Inflammatory macrophage (primary cell): ENCODE measurements around the gene DUSP28.
"Not testable (repeated sequence)": the region's sequence is repeated elsewhere in the genome, so short reads cannot be mapped to it uniquely, and the experiment has no call there.

ENCODE experiments used
- DNase-seq, 2 donors: peaks; one replicate each; pipeline ENCODE4 v3.0.0-alpha.2; 2020 to 2022
- total RNA-seq, 18 experiments: gene quantifications; one replicate each; lab custom pipeline; 2026; ENCODE audit warnings: mixed read lengths in 6 of 18, inconsistent platforms in 2 of 18; lab: John Stamatoyannopoulos, UW

The DUSP28 gene, protein sequence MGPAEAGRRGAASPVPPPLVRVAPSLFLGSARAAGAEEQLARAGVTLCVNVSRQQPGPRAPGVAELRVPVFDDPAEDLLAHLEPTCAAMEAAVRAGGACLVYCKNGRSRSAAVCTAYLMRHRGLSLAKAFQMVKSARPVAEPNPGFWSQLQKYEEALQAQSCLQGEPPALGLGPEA
- total RNA-seq: 2.0 to 9.0 (median 6.3) reads per million in 18 experiments

- DNase-seq: peak; percentile 98 to 99
Observed at GRCh38 chr2:240560084-240560479, at the start of gene DUSP28. Gene DUSP28 (plus strand): TSS chr2:240560357. CDS start chr2:240560685, 328 bp downstream.

DNA sequence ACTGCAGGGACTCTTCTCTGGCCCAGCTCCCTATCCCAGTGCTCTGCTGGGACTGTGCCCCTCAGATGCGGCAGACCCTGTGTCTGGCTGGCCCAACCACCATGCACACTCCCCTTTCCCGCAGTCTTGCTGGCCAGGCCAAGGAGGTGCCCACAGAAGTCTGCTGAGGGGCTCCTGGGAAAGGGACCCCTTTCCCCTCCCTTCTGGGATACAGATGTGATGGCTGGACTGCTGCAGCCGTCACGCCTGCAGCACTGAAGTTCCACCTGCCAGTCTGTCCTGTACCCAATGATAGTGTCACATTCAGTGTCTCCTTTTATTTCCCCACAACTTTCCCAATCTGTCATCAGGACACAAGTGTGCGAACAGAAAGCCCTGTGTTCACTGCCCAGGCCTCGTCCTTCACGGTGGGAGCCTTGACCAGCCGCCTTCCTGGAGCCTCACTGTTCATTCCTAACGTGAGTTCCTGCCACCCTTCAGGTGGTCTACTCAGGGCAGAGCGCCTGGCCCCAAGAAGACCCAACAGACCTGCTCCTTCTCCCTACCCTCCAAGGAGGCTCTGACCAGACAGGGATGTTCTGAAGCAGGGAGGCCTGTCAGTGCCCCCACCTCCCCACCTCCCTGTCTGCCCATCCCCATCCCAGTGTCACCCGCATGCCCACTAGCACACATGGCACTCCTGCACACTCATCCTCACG lies 49.5 kb upstream of the DUSP28 start:
- no peak for DNase-seq

DNA sequence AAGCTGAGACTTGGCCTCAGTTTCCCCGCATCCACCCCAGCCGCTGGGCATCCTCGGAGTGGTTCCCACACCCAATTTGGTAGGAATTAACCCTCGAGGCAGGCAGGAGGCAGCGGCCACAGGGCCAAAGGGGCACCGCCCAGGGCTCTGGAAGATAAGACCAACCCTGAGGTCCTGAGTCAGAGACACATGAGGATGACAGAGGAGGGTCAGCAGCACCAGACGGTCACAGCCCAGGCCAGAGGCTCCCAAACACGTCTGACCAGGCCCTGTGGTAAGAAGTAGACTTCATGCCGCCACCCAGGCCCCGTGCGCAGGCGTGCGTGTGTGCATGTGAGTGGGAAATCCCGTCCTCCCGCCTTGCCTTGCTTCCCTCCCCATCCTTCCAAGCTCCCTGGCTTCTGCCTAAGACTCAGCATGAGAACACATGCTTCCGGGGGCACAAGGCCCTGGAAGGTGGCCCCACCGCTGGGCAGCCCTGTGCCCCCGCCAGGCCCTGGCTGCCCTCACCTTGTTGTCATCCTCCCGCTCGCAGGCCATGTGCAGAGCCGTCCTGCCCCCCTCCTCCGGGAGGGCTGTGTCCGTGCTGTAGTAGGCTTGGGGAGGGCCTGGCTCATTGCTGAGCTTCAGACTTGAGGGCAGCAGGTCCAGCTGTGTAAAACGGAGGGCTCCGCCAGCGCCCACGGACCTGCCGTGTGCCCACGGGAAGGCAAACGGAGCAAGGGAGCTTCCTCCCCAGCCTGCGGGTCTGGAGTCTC lies 48.6 kb upstream of the DUSP28 start:
- DNase-seq: peak in 1 of 2 donors; percentile 11

DNA sequence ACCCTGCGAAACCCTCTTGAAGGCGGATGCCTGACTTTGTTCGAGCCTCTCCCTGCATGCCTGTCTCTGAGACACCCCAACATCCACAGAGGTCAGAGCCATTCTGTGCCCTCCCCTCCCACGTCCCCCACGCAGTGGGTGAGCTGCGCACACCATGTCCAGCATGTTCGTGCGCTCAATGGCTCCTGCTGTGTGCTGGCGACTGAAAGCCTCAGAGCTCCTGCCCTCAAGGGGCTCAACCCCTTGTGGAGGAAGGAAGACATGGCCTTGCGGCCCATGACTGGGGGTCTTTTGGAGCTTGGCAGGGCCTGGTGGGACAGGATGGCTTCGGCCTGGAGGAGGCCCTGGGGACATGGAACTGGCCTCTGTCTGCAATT lies 48.1 kb upstream of the DUSP28 start:
- DNase-seq: no peak

- DNase-seq: no peak
Observed at GRCh38 chr2:240512666-240513535, 47.3 kb upstream of the DUSP28 start.

DNA sequence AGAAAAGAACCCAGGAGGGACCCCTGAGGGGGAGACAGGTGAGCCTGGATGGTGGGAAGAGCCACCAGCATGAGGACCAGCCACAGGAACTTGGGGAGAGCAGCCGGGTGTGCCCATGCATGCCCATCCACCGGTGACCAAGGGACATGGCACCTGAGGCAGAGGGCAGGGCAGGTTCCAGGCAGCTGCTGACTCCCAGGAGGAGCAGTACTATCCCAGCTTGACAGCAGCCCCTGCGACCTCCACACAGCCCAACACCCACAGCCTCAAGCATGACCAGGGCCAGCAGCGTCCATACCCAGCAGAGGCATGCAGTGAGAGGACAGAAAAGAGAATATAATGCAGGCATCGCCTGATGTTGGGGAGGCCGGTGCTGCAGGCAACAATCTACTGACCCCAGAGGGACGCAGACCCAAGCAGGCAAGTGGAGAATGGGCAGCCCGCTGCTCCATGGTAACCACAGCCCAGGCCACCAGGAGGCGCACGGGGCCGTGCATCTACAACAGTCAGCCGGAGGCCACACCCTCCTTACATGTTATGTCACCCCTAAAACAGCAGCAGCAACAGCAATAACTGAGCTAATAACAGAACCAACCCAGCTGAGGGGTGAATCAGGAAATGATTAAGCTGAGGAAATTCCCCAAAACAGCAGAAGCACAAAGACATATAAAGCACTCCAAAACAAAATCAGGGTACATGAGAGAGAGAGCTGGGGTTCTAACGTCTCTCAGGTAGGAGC lies 46.4 kb upstream of the DUSP28 start:
- DNase-seq: peak; percentile 94

DNA sequence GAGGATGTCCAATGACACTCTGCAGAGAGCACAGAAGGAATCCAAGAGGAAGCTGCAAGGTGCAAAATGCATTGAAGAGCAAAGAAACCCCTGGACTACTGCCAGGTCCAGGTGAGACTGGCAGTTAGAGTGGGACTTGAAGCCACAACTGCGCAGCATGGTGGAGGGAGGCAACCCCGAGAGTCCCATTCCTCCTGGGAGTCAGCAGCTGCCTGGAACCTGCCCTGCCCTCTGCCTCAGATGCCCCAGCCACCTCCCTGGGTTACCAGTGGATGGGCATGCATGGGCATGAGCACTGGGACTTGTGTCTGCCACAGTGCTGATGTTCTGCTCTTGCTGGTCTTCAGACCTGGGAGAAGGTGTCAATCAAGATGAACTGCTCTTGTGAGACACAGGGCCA lies 45.5 kb upstream of the DUSP28 start:
- DNase-seq: no peak

DNA sequence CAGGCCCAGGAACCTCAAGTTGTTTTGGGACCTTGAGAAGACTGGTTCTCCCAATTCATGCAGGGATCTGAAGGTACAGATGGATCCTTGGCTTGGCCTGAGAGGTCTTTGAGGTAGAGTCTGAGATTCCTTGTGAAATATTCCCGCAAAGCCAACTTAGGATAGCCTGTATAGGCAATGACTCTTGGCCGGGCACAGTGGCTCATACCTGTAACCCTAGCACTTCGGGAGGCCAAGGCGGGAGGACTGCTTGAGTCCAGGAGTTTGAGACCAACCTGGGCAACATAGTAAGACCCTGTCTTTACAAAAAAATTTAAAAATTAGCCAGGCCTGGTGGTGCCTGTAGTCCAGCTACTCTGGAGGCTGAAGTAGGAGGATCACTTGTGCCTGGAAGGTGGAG lies 42.8 kb upstream of the DUSP28 start:
- no peak for DNase-seq

DNA sequence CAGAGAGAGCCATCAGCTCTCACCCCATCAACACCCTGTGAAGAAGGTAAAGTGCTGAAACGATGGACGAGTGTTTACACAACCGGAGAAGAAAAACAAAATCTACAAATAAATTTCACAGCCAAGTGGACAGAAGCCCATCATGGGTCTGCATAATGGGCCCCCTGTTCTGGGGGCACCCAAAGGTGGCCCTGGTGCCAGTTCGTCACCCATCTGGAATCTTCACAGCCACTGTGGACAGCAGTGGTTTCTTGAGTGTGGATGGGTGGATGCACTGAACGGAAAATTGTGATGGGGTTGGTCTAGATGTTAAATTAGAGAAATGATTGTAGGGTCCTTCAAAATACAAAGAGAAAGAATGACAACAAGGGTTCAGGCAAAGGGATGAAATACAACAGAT lies 41.2 kb upstream of the DUSP28 start:
- no peak for DNase-seq

DNA sequence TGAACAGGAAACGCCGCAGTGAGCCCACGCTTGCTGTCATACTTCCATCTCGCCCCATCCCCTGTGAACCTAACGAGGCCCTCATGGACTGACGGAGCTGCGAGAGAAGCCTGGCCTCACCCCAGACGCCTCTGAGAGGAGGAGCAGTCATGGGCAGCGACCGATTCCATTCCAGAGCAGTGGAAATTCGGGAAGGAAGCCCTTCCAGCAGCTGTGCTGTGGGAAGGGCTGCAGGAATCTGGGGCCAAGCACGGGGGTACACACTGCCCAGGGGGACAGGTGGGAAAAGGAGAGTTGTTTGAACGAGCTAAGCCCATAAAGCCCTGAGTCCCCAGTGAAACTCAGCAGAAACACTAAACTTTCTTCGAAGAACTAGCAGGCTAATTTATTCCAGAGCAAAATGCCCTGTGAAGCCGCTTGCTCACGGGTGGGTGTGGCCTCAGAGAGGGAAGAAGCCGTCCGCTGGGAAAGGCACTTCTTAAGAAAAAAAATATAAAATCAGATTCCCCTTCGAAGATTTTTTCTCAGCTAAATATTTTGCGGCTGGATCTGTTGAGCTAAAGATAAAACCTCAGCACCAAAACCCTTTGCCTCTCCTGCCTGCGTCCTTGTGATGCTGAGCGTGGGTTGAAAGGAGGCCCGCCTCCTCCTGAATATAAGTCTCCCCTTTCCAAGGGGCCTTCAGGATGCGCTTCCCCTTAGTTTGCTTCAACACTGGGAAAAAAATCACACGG lies 40.6 kb upstream of the DUSP28 start:
- no peak for DNase-seq

- DNase-seq: no peak
Observed at GRCh38 chr2:240520130-240520973, 39.8 kb upstream of the DUSP28 start.

DNA sequence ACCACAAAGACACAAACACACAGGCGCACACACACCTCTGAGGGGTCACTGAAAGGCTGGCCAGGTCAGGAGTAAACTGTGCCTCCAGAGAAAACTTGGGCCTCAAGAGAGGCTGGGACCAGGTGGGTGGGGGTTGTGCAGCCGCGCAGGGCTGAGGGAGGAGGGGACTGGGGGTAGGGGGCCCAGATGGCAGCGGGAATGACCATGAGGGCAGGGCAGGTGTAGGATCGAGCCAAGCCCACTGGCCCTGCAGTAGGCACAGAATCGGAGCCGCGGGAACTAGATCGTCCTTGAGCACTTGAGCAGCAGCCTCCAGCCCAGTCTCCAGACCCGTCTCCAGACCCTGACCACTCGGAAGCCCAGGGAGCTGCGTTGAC lies 39.2 kb upstream of the DUSP28 start:
- DNase-seq: no peak

GRCh38 chr2:240521885-240522284 lies 38.3 kb upstream of the DUSP28 start:
- DNase-seq: not testable (repeated sequence)

DNA sequence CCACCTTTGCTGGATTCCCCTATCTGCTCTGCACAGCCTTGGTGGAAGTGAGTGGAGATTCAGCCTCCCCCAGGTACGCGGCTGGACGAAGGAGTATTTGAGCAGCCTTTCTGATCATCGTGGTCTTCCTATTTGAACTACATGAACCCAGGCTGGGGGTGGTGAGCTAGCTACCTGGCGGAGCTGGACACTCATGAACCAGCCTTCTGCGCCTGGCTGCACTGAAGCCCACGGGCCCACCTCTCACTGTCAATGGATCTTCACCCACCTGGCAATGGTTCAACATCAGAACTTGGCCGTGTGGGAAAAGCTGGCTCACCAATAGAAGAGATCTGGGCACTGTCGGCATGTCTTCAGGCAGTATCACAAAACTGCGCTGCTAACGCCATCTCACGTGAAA lies 37.8 kb upstream of the DUSP28 start:
- no peak for DNase-seq

- no peak for DNase-seq
Observed at GRCh38 chr2:240523451-240524281, 36.5 kb upstream of the DUSP28 start.

GRCh38 chr2:240524963-240525718 lies 35.0 kb upstream of the DUSP28 start:
- DNase-seq: no peak

GRCh38 chr2:240525802-240526201 lies 34.4 kb upstream of the DUSP28 start:
- DNase-seq: no peak

DNA sequence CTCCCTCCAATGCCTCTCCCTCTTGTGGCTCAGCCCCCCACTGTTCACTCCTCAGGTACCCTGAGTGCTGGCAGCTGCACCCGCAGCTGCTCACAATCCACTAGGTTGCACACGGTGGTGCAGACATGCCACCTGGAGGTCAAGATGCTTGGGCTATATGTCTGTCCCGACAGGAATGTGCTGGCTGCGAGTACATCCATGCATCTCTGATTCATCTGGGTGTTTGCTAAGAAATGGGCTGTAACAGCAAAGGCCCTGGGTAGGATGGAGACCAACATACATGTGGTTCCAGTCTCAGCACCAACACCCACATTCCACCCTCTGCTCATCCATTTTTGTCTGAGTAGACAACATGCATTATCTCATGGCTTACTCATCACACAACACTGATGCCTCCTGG lies 33.6 kb upstream of the DUSP28 start:
- no peak for DNase-seq
